SK-N-SH (cell line): ENCODE results near the gene KCNK6. TPM values are rescaled to one million over a fixed set of nuclear protein-coding genes. Genes with fewer than 3 reads are reported as not detected.

Experiments
- CTCF ChIA-PET: fragments of 300-600, 350-600 bp; formaldehyde crosslinking; extraction: SDS; loops from one replicate; lab custom pipeline; 2021; lab: Yijun Ruan, JAX
- POLR2A ChIA-PET: fragments of 350-600 bp; sonication (Branson Sonifier 250); formaldehyde crosslinking; extraction: SDS; loops from one replicate; lab custom pipeline; 2020; ENCODE audit warnings: antibody characterized with exemption, inconsistent platforms; lab: Yijun Ruan, JAX
- DNase-seq: peaks from one replicate; pipeline ENCODE4 v3.0.0; 2012
- H2AFZ ChIP-seq: fragments of 200-600 bp; sonication (generic); 2 replicates; pipeline ENCODE4 v1.8.1; 2016; ENCODE audit warnings: antibody characterized with exemption, mild to moderate bottlenecking, low read depth
- H3F3A ChIP-seq: fragments of 200-600 bp; sonication (generic); replicated peaks from 2 replicates; pipeline ENCODE3; 2016; ENCODE audit warnings: antibody characterized with exemption, mild to moderate bottlenecking; ENCODE audit not compliant: insufficient read depth
- H3K27ac ChIP-seq, 2 experiments: fragments of 200-500 bp in 1 of 2; fragments of 200-600 bp in 1 of 2; sonication (Bioruptor generic) in 1 of 2; sonication (generic), shearing (Covaris generic) in 1 of 2; 2 replicates each; pipeline versions ENCODE4 v1.5.1 to v1.6.1; 2014 to 2016; ENCODE audit warnings: low read depth in 2 of 2, inconsistent platforms in 1 of 2, low read length in 1 of 2, mild to moderate bottlenecking in 1 of 2, mixed read lengths in 1 of 2
- H3K27me3 ChIP-seq: fragments of 200-600 bp; sonication (generic), shearing (Covaris generic); 2 replicates; pipeline ENCODE4 v1.6.1; 2016; ENCODE audit warnings: mixed run types; ENCODE audit not compliant: insufficient read depth
- H3K36me3 ChIP-seq, 2 experiments: fragments of 200-500 bp in 1 of 2; fragments of 200-600 bp in 1 of 2; sonication (Bioruptor generic) in 1 of 2; sonication (generic) in 1 of 2; replicated peaks in 1 of 2; 2 replicates each; pipeline versions ENCODE3 to v1.5.1; 2014 to 2016; ENCODE audit warnings: low read length in 1 of 2, mild to moderate bottlenecking in 1 of 2; ENCODE audit not compliant: insufficient read depth in 2 of 2, control insufficient read depth in 1 of 2
- H3K4me1 ChIP-seq, 2 experiments: fragments of 200-500 bp in 1 of 2; fragments of 200-600 bp in 1 of 2; sonication (Bioruptor generic) in 1 of 2; sonication (generic), shearing (Covaris generic) in 1 of 2; 2 replicates each; pipeline versions ENCODE4 v1.5.1 to v1.6.1; 2014 to 2016; ENCODE audit warnings: low read depth in 1 of 2, low read length in 1 of 2, mixed run types in 1 of 2; ENCODE audit not compliant: insufficient read depth in 2 of 2, control insufficient read depth in 1 of 2
- H3K4me2 ChIP-seq: fragments of 200-600 bp; sonication (generic), shearing (Covaris generic); 2 replicates; pipeline ENCODE4 v1.6.1; 2017; ENCODE audit warnings: mixed run types
- H3K4me3 ChIP-seq, 2 experiments: fragments of 200-500 bp in 1 of 2; fragments of 200-600 bp in 1 of 2; sonication (Bioruptor generic) in 1 of 2; sonication (generic), shearing (Covaris generic) in 1 of 2; 2 replicates each; pipeline versions ENCODE4 v1.5.1 to v1.8.1; 2014 to 2016; ENCODE audit warnings: low read depth in 2 of 2, inconsistent platforms in 1 of 2, low read length in 1 of 2, mild to moderate bottlenecking in 1 of 2, mixed read lengths in 1 of 2, moderate library complexity in 1 of 2
- H3K79me2 ChIP-seq: fragments of 200-600 bp; sonication (generic); 2 replicates; pipeline ENCODE4 v1.8.1; 2017; ENCODE audit warnings: mild to moderate bottlenecking; ENCODE audit not compliant: insufficient read depth
- H3K9ac ChIP-seq: fragments of 200-600 bp; sonication (generic); 2 replicates; pipeline ENCODE4 v1.6.1; 2017; ENCODE audit warnings: mixed run types
- H3K9me2 ChIP-seq: fragments of 200-600 bp; sonication (generic); 2 replicates; pipeline ENCODE4 v1.6.1; 2017; ENCODE audit warnings: mixed run types
- H3K9me3 ChIP-seq: fragments of 200-600 bp; sonication (generic); 2 replicates; pipeline ENCODE4 v1.6.1; 2017; ENCODE audit warnings: mixed run types, mild to moderate bottlenecking, moderate library complexity
- H4K20me1 ChIP-seq: fragments of 200-600 bp; sonication (generic); 2 replicates; pipeline ENCODE4 v1.6.1; 2017; ENCODE audit warnings: mild to moderate bottlenecking, mixed run types; ENCODE audit not compliant: insufficient read depth
- CHD2 ChIP-seq: fragments of 150-350 bp; IDR thresholded peaks from 2 replicates; pipeline ENCODE4 v1.6.1; 2018; ENCODE audit warnings: low read length; ENCODE audit not compliant: partially characterized antibody
- ELF1 ChIP-seq: IDR thresholded peaks from 2 replicates; pipeline ENCODE4 v1.4.0; 2012
- EP300 ChIP-seq, 2 experiments: IDR thresholded peaks; 2 replicates each; pipeline versions ENCODE4 v1.4.0 to v1.6.1; 2012; ENCODE audit warnings: borderline replicate concordance in 1 of 2, low read depth in 1 of 2, low read length in 1 of 2
- EZH2phosphoT487 ChIP-seq: fragments of 200-600 bp; sonication (generic); IDR thresholded peaks from 2 replicates; pipeline ENCODE4 v1.6.1; 2017; ENCODE audit warnings: low read depth, mixed run types, mild to moderate bottlenecking, antibody characterized with exemption, moderate library complexity, borderline replicate concordance
- FOXJ3 ChIP-seq: sonication (generic); formaldehyde crosslinking; IDR thresholded peaks from 2 replicates; pipeline ENCODE4 v1.5.1; 2020; ENCODE audit warnings: mild to moderate bottlenecking, missing genetic modification reagents
- GABPA ChIP-seq: IDR thresholded peaks from 2 replicates; pipeline ENCODE4 v1.4.0; 2012; ENCODE audit warnings: low read depth, mild to moderate bottlenecking
- IRF3 ChIP-seq: fragments of 150-350 bp; IDR thresholded peaks from 2 replicates; pipeline ENCODE4 v1.6.1; 2016; ENCODE audit warnings: mild to moderate bottlenecking, low read depth, low read length
- JUND ChIP-seq: IDR thresholded peaks from 2 replicates; pipeline ENCODE4 v1.4.0; 2012
- MAX ChIP-seq: IDR thresholded peaks from 2 replicates; pipeline ENCODE4 v1.4.0; 2012; ENCODE audit warnings: low read depth
- MXI1 ChIP-seq: IDR thresholded peaks from 2 replicates; pipeline ENCODE4 v1.6.1; 2012; ENCODE audit warnings: mild to moderate bottlenecking, low read depth, low read length, improper control_type of control experiment
- NRF1 ChIP-seq: IDR thresholded peaks from 2 replicates; pipeline ENCODE4 v1.6.1; 2012; ENCODE audit warnings: low read depth, mild to moderate bottlenecking, low read length
- RCOR1 ChIP-seq: fragments of 150-350 bp; IDR thresholded peaks from 2 replicates; pipeline ENCODE4 v1.6.1; 2017; ENCODE audit warnings: antibody characterized with exemption, low read length
- TEAD4 ChIP-seq: IDR thresholded peaks from 2 replicates; pipeline ENCODE4 v1.4.0; 2012; ENCODE audit warnings: mild to moderate bottlenecking, borderline replicate concordance; ENCODE audit not compliant: insufficient read depth
- USF2 ChIP-seq: fragments of 150-350 bp; IDR thresholded peaks from 2 replicates; pipeline ENCODE4 v1.6.1; 2017; ENCODE audit warnings: antibody characterized with exemption, low read length, low read depth, borderline replicate concordance
- YY1 ChIP-seq: IDR thresholded peaks from 2 replicates; pipeline ENCODE4 v1.4.0; 2012; ENCODE audit warnings: low read depth, mild to moderate bottlenecking
- ZBTB33 ChIP-seq: IDR thresholded peaks from 2 replicates; pipeline ENCODE4 v1.4.0; 2012; ENCODE audit warnings: low read depth, borderline replicate concordance
- whole genome bisulfite sequencing: methylation state at CpG from one replicate; pipeline ENCODE4 v1.1.6; 2017; ENCODE audit warnings: low lambda C conversion rate; 5-methylcytosine and 5-hydroxymethylcytosine counted together
- polyA plus RNA-seq, 3 experiments: library from polyadenylated mRNA; depleted of rRNA; stranded (reverse); fragments of >200 nt; gene quantifications; 2 replicates each; pipeline ENCODE4 v1.2.3, GENCODE V29; 2012

The KCNK6 gene
- polyA plus RNA-seq, 1 of the 3 experiments (the other 2 are of a cell fraction) = 0.26 TPM

GRCh38 chr19:38336638-38337359 lies 17.2 kb downstream of the KCNK6 start:
- Histone ChIP-seq H3K27me3 (no peaks in the 10 kb centered on the region), H3K9ac (peak overlapping the region; percentile 57; the same call in 1 of the 2 replicates), H3K4me1 (peaks cover 0 to 8% of the 10 kb centered on the region in 2 experiments; a peak in 1 of 4 replicates), H3K79me2 (no peaks in the 10 kb centered on the region), H3K4me2 (peak overlapping the region; percentile 88), H3K9me2 (no peaks in the 10 kb centered on the region), H3F3A (peaks cover 2% of the 10 kb centered on the region), H3K27ac (peak overlapping the region; percentile 82 to 86), H3K36me3 (no peaks in the 10 kb centered on the region), H3K9me3 (no peaks in the 10 kb centered on the region), H2AFZ (peak overlapping the region; percentile 98), H3K4me3 (peak overlapping the region; percentile 68 to 96), H4K20me1 (no peaks in the 10 kb centered on the region)
- ChIA-PET POLR2A (interaction anchor here (0.8 to 2.1 kb wide), 2 partner anchors 10 to 37 kb away, joined by 3 to 10 read pairs; partner anchors contain the start of gene PSMD8), CTCF (interaction anchor here (0.9 to 4.9 kb wide), 10 partner anchors 37 to 225 kb away, joined by 3 to 76 read pairs (median 6); partner anchors contain the start of genes FAM98C, GGN, PSMD8 and SPRED3)
- peak; percentile 90 for DNase-seq
- TF ChIP-seq GABPA = no peak
- TF ChIP-seq USF2 = no peak
- no peak for TF ChIP-seq FOXJ3
- TF ChIP-seq JUND = no peak
- no peak for TF ChIP-seq EZH2phosphoT487
- peak; percentile 67 for TF ChIP-seq MXI1
- TF ChIP-seq TEAD4 = no peak
- TF ChIP-seq IRF3 = no peak
- TF ChIP-seq YY1 = no peak
- no peak for TF ChIP-seq ZBTB33
- no peak for TF ChIP-seq CHD2
- TF ChIP-seq MAX = peak; percentile 84
- TF ChIP-seq ELF1 = no peak
- TF ChIP-seq RCOR1 = no peak
- peak; percentile 47 for TF ChIP-seq NRF1
- TF ChIP-seq EP300 (IDR thresholded peaks at IDR 0.05; ENCODE audit: borderline replicate concordance in 1 of 2, low read depth in 1 of 2, low read length in 1 of 2) = no peak
- 1% methylated on average over 29 of the region's 41 CpGs for WGBS
